Fibroblast of mammary gland (primary cell): ENCODE measurements around the gene OR51M1.
A peak's percentile ranks its signal among the peaks of the same experiment; 100 is the strongest.
"Not testable (repeated sequence)": the region's sequence is repeated elsewhere in the genome, so short reads cannot be mapped to it uniquely, and the experiment has no call there.

Experiments used
- DNase-seq: peaks from one replicate; pipeline ENCODE4 v3.0.0-alpha.2; 2010; ENCODE audit warnings: low read depth
- H3K4me3 ChIP-seq: 2 replicates; pipeline ENCODE4 v1.5.1; 2011; ENCODE audit warnings: low read depth, mild to moderate bottlenecking, low read length, moderate library complexity; ENCODE audit not compliant: control insufficient read depth
- TF ChIP-seq, protein P1 (sequence below): conservative IDR thresholded peaks from 2 replicates; pipeline ENCODE4 v1.5.1; 2011; ENCODE audit warnings: low read depth, low read length, inconsistent platforms; ENCODE audit not compliant: control insufficient read depth, insufficient read depth

Gene OR51M1, protein sequence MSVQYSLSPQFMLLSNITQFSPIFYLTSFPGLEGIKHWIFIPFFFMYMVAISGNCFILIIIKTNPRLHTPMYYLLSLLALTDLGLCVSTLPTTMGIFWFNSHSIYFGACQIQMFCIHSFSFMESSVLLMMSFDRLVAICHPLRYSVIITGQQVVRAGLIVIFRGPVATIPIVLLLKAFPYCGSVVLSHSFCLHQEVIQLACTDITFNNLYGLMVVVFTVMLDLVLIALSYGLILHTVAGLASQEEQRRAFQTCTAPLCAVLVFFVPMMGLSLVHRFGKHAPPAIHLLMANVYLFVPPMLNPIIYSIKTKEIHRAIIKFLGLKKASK

DNA sequence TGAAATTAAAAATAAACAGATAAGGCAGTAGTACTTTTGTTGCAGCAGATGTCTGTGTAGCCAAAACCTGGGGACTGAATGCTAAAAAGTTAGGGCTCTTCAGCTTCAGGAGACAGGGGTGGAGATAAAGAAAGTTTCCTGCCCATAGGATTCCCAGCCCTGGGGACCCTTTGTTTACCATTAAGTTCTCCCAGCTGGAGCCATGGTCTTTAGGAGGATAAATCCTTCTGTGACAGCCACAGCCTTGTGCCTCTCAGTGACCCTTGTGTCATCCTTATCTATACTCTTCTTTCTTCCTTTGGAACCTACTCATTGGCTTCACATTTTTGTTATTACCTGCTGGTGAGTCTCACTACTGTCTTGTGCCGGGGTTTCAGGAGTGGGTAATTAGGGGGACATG, at the start of gene OR51M1:
TSS of gene OR51M1 (plus strand) at position 237 of the 400 bp plus-strand sequence. CDS start 5,587 bp downstream, outside the sequence.
- TF ChIP-seq, protein P1, sequence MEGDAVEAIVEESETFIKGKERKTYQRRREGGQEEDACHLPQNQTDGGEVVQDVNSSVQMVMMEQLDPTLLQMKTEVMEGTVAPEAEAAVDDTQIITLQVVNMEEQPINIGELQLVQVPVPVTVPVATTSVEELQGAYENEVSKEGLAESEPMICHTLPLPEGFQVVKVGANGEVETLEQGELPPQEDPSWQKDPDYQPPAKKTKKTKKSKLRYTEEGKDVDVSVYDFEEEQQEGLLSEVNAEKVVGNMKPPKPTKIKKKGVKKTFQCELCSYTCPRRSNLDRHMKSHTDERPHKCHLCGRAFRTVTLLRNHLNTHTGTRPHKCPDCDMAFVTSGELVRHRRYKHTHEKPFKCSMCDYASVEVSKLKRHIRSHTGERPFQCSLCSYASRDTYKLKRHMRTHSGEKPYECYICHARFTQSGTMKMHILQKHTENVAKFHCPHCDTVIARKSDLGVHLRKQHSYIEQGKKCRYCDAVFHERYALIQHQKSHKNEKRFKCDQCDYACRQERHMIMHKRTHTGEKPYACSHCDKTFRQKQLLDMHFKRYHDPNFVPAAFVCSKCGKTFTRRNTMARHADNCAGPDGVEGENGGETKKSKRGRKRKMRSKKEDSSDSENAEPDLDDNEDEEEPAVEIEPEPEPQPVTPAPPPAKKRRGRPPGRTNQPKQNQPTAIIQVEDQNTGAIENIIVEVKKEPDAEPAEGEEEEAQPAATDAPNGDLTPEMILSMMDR: no peak

DNA sequence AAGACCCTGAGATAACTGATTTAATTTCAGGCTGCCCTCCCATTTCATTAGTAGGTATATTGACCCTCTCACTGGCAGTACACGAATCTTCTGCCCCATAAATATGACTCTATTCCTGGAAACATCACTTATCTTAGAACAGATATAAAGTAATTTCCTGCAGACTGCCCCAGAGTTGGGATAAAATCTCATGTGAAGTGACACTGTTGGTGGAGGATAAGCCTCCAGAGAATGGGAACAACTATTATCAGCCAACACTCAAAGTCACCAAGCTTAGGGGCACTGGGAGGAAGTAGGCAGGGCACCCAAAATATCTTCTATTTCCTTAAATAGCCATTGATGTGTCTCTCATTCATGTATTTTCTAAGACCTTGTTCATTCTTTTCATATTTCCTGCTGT, 48.4 kb upstream of the OR51M1 start:
- TF ChIP-seq, protein P1: no peak

More for the DNA sequence above, at the start of gene OR51M1:
- no peak within 1 kb of the TSS for H3K4me3 ChIP-seq
- DNase-seq: no peak

DNA sequence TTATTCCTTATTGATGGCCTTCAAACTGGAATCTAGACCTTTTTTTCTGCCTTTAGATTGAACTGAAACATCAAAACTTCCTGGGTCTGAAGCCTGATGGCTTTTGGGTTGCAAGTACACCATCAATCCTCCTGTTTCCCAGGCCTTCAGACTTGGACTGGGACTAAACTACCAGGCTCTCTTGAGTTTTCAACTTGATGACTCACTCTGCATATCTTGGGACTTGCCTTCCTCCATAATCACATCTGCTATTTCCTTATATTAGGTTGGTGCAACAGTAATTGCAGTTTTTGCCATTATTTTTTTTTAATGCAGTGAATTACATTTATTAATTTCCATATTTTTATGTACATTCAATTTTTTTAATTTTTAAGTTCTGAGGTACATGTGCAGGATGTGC, 47.3 kb upstream of the OR51M1 start:
- TF ChIP-seq, protein P1: no peak
- DNase-seq: peak; percentile 28
- no peak overlapping the region for H3K4me3 ChIP-seq

More for the DNA sequence above, 48.4 kb upstream of the OR51M1 start:
- H3K4me3 ChIP-seq: no peak overlapping the region
- DNase-seq: no peak

DNA sequence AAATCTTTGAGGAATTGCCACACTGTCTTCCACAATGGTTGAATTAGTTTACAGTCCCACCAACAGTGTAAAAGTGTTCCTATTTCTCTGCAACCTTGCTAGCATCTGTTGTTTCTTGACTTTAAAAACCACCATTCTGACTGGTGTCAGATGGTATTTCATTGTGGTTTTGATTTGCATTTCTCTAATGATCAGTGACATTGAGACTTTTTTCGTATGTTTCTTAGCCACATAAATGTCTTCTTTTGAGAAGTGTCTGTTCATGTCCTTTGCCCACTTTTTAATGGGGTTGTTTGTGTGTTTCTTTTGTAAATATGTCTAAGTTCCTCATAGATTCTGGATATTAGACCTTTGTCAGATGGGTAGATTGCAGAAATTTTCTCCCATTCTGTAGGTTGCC, 46.4 kb upstream of the OR51M1 start:
- DNase-seq, H3K4me3 ChIP-seq: not testable (repeated sequence)

DNA sequence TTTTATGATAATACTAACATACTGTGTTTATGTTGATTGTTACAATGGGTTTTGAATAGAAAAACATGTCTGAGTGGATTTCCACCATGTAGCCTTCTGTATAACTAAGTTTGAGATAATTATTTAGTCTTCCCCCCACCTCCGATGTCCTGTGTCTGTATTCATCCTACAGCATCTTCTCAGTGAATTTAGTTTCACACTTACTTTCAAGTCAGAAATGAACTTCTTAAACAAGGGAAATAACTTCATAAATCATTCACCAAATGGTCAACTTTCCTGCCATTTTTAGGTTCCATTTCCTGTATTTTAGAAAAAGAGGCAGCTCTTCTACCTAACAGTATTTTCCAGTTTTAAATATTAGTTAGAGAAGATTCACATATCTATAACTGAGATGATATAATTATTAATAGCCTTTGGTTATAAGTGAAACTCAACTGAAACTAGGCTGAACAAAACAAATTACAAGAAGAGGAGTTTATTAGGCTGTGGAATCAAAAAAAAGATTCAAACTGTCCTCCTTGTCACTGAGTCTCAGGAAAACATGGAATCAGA, 43.8 kb upstream of the OR51M1 start:
- H3K4me3 ChIP-seq: no peak overlapping the region
- TF ChIP-seq, protein P1: no peak
- no peak for DNase-seq

DNA sequence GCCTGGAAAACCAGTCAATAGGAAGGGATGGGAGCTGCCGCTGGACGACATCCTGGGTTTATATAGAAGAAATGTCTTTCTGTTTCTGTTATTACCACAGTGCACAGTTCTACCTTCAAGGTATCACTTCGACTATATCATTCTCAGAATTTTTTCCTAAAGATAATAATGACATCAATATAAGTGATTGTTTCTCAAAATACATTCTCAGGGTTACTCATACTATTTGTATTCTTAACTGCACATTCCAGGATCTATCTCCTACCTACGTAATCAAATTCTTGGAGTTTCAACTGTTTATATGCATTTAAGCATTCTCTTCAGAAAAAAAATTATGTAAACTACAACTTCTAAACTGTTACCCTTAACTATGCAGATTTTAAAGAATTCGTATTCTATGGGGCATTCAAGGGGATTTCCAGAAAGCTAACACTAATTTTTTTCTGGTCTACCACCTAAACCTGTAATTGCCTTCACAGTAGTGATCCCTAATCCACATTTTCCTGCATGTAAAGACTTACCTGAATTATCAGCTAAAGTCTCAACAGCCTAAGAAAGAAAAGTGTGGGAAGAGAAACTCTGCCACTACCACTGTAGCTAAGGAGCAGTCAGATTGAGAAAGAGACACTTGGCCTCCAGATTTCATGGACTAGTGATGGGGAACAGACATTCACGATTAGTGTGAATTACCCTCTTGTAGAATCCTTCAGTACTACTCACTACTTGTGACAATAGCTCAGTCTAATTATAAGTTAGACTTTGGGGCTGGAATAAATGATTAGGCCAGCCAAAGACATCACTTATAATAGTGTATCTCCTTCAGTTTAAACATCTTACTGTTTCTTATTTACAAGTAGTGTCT, 39.9 kb upstream of the OR51M1 start, which contains the start of gene OR51B5:
TSS of gene OR51B5 (minus strand) at position 51 of the 862 bp plus-strand sequence. CDS start at position 51, 0 bp downstream.
- no peak for DNase-seq

More for the DNA sequence above, 39.9 kb upstream of the OR51M1 start, which contains the start of gene OR51B5:
- H3K4me3 ChIP-seq: no peak within 1 kb of the TSS
- TF ChIP-seq, protein P1: no peak
